ENCODE data around the gene CRYBA2. TPM values are rescaled to one million over a fixed set of nuclear protein-coding genes. Genes with fewer than 3 reads are reported as not detected.

Gene CRYBA2
- total RNA-seq, 1 experiment from 2014 or later = not detected

GRCh38 chr2:218964041-218964771, 29.0 kb downstream of the CRYBA2 start:
- peaks cover 0 to 26% of the 10 kb centered on the region in 2 experiments; a peak in 2 of 4 replicates for H3K4me1 ChIP-seq (ENCODE audit: control insufficient read depth in 1 of 2, insufficient read depth in 2 of 2, low read length in 2 of 2)
- H3K9me3 ChIP-seq (ENCODE audit: control insufficient read depth in 1 of 2, insufficient read depth in 1 of 2, low read depth in 1 of 2, low read length in 2 of 2) = no peaks in the 10 kb centered on the region
- H2AFZ ChIP-seq (ENCODE audit: low read depth, low read length, poor library complexity, severe bottlenecking) = peak overlapping the region; percentile 4
- no peaks in the 10 kb centered on the region for H3K79me2 ChIP-seq (ENCODE audit: insufficient read depth, low read length)
- ATAC-seq (no peak), DNase-seq (ENCODE audit: low read depth, low spot score) (no peak)
- BruUV-seq (replicated peaks) = no TSS peak
- no peak overlapping the region for H3K9ac ChIP-seq (ENCODE audit: low read length)
- POLR2A ChIA-PET = no interaction called here
- no peak overlapping the region for H3K4me3 ChIP-seq (replicated peaks in 1 of 2; ENCODE audit: low read depth in 1 of 2, low read length in 2 of 2)
- H4K20me1 ChIP-seq (ENCODE audit: insufficient read depth) = no peaks in the 10 kb centered on the region
- H3K27ac ChIP-seq (ENCODE audit: low read depth, low read length) = no peak overlapping the region
- intact Hi-C loops (cut with micrococcal nuclease) = no loop called here
- H3K9me2 ChIP-seq (ENCODE audit: insufficient read depth) = no peaks in the 10 kb centered on the region
- peaks cover 11% of the 10 kb centered on the region; the same call in 1 of the 2 replicates for H3K27me3 ChIP-seq (ENCODE audit: insufficient read depth, low read length)
- peak overlapping the region; percentile 66 for H3K4me2 ChIP-seq (ENCODE audit: low read length)
- H3K36me3 ChIP-seq (ENCODE audit: control insufficient read depth in 1 of 2, insufficient read depth in 2 of 2, low read length in 2 of 2) = no peaks in the 10 kb centered on the region
- TF ChIP-seq ELF1 (IDR thresholded peaks at IDR 0.05; ENCODE audit: borderline replicate concordance, low read depth) = no peak
- no peak for TF ChIP-seq ZFX (IDR thresholded peaks at IDR 0.05)
- RAD21 ChIA-PET (ENCODE audit: low non-redundant PET in 1 of 2, low total read pairs in 2 of 2, uncharacterized antibody in 2 of 2, unreplicated experiment in 2 of 2) = no interaction called here
- CTCF ChIA-PET = interaction anchor here (1.0 to 2.3 kb wide), 3 partner anchors 16 to 66 kb away, joined by 3 to 11 read pairs (median 3); no protein-coding TSS in a partner anchor

GRCh38 chr2:218963601-218964000, 29.6 kb downstream of the CRYBA2 start:
- Histone ChIP-seq H3K9me3 (ENCODE audit: control insufficient read depth in 1 of 2, insufficient read depth in 1 of 2, low read depth in 1 of 2, low read length in 2 of 2) (no peaks in the 10 kb centered on the region), H2AFZ (ENCODE audit: low read depth, low read length, poor library complexity, severe bottlenecking) (peak overlapping the region; percentile 4), H3K9me2 (ENCODE audit: insufficient read depth) (no peaks in the 10 kb centered on the region), H3K4me2 (ENCODE audit: low read length) (peak overlapping the region; percentile 66), H3K27ac (ENCODE audit: low read depth, low read length) (no peak overlapping the region), H3K36me3 (ENCODE audit: control insufficient read depth in 1 of 2, insufficient read depth in 2 of 2, low read length in 2 of 2) (no peaks in the 10 kb centered on the region), H3K9ac (ENCODE audit: low read length) (no peak overlapping the region), H4K20me1 (ENCODE audit: insufficient read depth) (no peaks in the 10 kb centered on the region), H3K4me1 (ENCODE audit: control insufficient read depth in 1 of 2, insufficient read depth in 2 of 2, low read length in 2 of 2) (peaks cover 0 to 31% of the 10 kb centered on the region in 2 experiments; a peak in 2 of 4 replicates), H3K79me2 (ENCODE audit: insufficient read depth, low read length) (no peaks in the 10 kb centered on the region), H3K4me3 (replicated peaks in 1 of 2; ENCODE audit: low read depth in 1 of 2, low read length in 2 of 2) (peak overlapping the region; percentile 2 to 42; a peak in 2 of 4 replicates), H3K27me3 (ENCODE audit: insufficient read depth, low read length) (peaks cover 11% of the 10 kb centered on the region; the same call in 1 of the 2 replicates)
- DNase-seq (ENCODE audit: low read depth, low spot score) (no peak), ATAC-seq (no peak)
- CTCF ChIA-PET = interaction anchor here (0.8 to 1.0 kb wide), 3 partner anchors 10 to 65 kb away, joined by 3 to 4 read pairs (median 4); no protein-coding TSS in a partner anchor
- intact Hi-C loops (cut with micrococcal nuclease) = no loop called here
- RAD21 ChIA-PET (ENCODE audit: low non-redundant PET in 1 of 2, low total read pairs in 2 of 2, uncharacterized antibody in 2 of 2, unreplicated experiment in 2 of 2) = no interaction called here
- no TSS peak for BruUV-seq (replicated peaks)
- TF ChIP-seq ELF1 (IDR thresholded peaks at IDR 0.05; ENCODE audit: borderline replicate concordance, low read depth) = no peak
- no peak for TF ChIP-seq ZBTB33 (IDR thresholded peaks at IDR 0.05; ENCODE audit: extremely low read depth, insufficient replicate concordance, low read length)
- TF ChIP-seq POLR2A (IDR thresholded peaks at IDR 0.05; ENCODE audit: borderline replicate concordance, extremely low read depth, insufficient read depth, insufficient read length) = no peak
- no peak for TF ChIP-seq CEBPB (IDR thresholded peaks at IDR 0.05; ENCODE audit: low read depth)
- no peak for TF ChIP-seq REST (IDR thresholded peaks at IDR 0.05; ENCODE audit: low read depth)
- no peak for TF ChIP-seq SP1 (IDR thresholded peaks at IDR 0.05; ENCODE audit: low read depth)
- TF ChIP-seq EZH2 (IDR thresholded peaks at IDR 0.05) = no peak
- TF ChIP-seq ZFX (IDR thresholded peaks at IDR 0.05) = no peak
- POLR2A ChIA-PET = no interaction called here

Measured in HCT116 (cell line).